ENCODE data around the gene OR10P1. TPM values are rescaled to one million over a fixed set of nuclear protein-coding genes. Genes with fewer than 3 reads are reported as not detected.

OR10P1 gene
- total RNA-seq, 1 experiment from 2014 or later = not detected

- no peak for DNase-seq
Observed at GRCh38 chr12:55659486-55660385, 23.0 kb downstream of the OR10P1 start.

GRCh38 chr12:55663391-55663790, 26.7 kb downstream of the OR10P1 start:
- no peak overlapping the region for H3K4me3 ChIP-seq (ENCODE audit: insufficient read depth, low read depth, low read length)
- no peaks in the 10 kb centered on the region for H3K27me3 ChIP-seq (ENCODE audit: control insufficient read depth, insufficient read depth, low read length)
- no peak for DNase-seq

More at GRCh38 chr12:55659486-55660385, 23.0 kb downstream of the OR10P1 start:
- no peaks in the 10 kb centered on the region for H3K36me3 ChIP-seq (replicated peaks; ENCODE audit: control insufficient read depth, insufficient read depth, low read length)
- H3K27me3 ChIP-seq (ENCODE audit: control insufficient read depth, insufficient read depth, low read length) = no peaks in the 10 kb centered on the region
- no peak overlapping the region for H3K4me3 ChIP-seq (ENCODE audit: insufficient read depth, low read depth, low read length)

GRCh38 chr12:55664826-55665225, 28.1 kb downstream of the OR10P1 start:
- Histone ChIP-seq H3K36me3 (replicated peaks; ENCODE audit: control insufficient read depth, insufficient read depth, low read length) (no peaks in the 10 kb centered on the region), H3K4me3 (ENCODE audit: insufficient read depth, low read depth, low read length) (no peak overlapping the region), H3K27me3 (ENCODE audit: control insufficient read depth, insufficient read depth, low read length) (no peaks in the 10 kb centered on the region)
- DNase-seq = no peak

More at GRCh38 chr12:55663391-55663790, 26.7 kb downstream of the OR10P1 start:
- no peaks in the 10 kb centered on the region for H3K36me3 ChIP-seq (replicated peaks; ENCODE audit: control insufficient read depth, insufficient read depth, low read length)

GRCh38 chr12:55666508-55666907, 29.8 kb downstream of the OR10P1 start:
- Histone ChIP-seq H3K4me3 (ENCODE audit: insufficient read depth, low read depth, low read length) (no peak overlapping the region), H3K36me3 (replicated peaks; ENCODE audit: control insufficient read depth, insufficient read depth, low read length) (no peaks in the 10 kb centered on the region), H3K27me3 (ENCODE audit: control insufficient read depth, insufficient read depth, low read length) (no peaks in the 10 kb centered on the region)
- no peak for DNase-seq

- no peaks in the 10 kb centered on the region for H3K36me3 ChIP-seq (replicated peaks; ENCODE audit: control insufficient read depth, insufficient read depth, low read length)
- H3K27me3 ChIP-seq (ENCODE audit: control insufficient read depth, insufficient read depth, low read length) = no peaks in the 10 kb centered on the region
- no peak for DNase-seq
- no peak overlapping the region for H3K4me3 ChIP-seq (ENCODE audit: insufficient read depth, low read depth, low read length)
Observed at GRCh38 chr12:55670276-55670675, 33.6 kb downstream of the OR10P1 start.

- no peak for DNase-seq
Observed at GRCh38 chr12:55671746-55672145, 35.1 kb downstream of the OR10P1 start.

GRCh38 chr12:55673638-55674037, 36.9 kb downstream of the OR10P1 start:
- H3K4me3 ChIP-seq (ENCODE audit: insufficient read depth, low read depth, low read length) = no peak overlapping the region
- H3K27me3 ChIP-seq (ENCODE audit: control insufficient read depth, insufficient read depth, low read length) = no peaks in the 10 kb centered on the region
- no peaks in the 10 kb centered on the region for H3K36me3 ChIP-seq (replicated peaks; ENCODE audit: control insufficient read depth, insufficient read depth, low read length)
- no peak for DNase-seq

More at GRCh38 chr12:55671746-55672145, 35.1 kb downstream of the OR10P1 start:
- no peak overlapping the region for H3K4me3 ChIP-seq (ENCODE audit: insufficient read depth, low read depth, low read length)
- no peaks in the 10 kb centered on the region for H3K36me3 ChIP-seq (replicated peaks; ENCODE audit: control insufficient read depth, insufficient read depth, low read length)
- H3K27me3 ChIP-seq (ENCODE audit: control insufficient read depth, insufficient read depth, low read length) = no peaks in the 10 kb centered on the region

- no peak for DNase-seq
- H3K27me3 ChIP-seq (ENCODE audit: control insufficient read depth, insufficient read depth, low read length) = no peaks in the 10 kb centered on the region
- H3K4me3 ChIP-seq (ENCODE audit: insufficient read depth, low read depth, low read length) = no peak overlapping the region
- no peaks in the 10 kb centered on the region for H3K36me3 ChIP-seq (replicated peaks; ENCODE audit: control insufficient read depth, insufficient read depth, low read length)
Observed at GRCh38 chr12:55675666-55676065, 39.0 kb downstream of the OR10P1 start.

- H3K36me3 ChIP-seq (replicated peaks; ENCODE audit: control insufficient read depth, insufficient read depth, low read length) = no peaks in the 10 kb centered on the region
- no peak overlapping the region for H3K4me3 ChIP-seq (ENCODE audit: insufficient read depth, low read depth, low read length)
- no peaks in the 10 kb centered on the region for H3K27me3 ChIP-seq (ENCODE audit: control insufficient read depth, insufficient read depth, low read length)
- no peak for DNase-seq
Observed at GRCh38 chr12:55676707-55677106, 40.0 kb downstream of the OR10P1 start.

- Histone ChIP-seq H3K27me3 (ENCODE audit: control insufficient read depth, insufficient read depth, low read length) (no peaks in the 10 kb centered on the region), H3K4me3 (ENCODE audit: insufficient read depth, low read depth, low read length) (no peak overlapping the region), H3K36me3 (replicated peaks; ENCODE audit: control insufficient read depth, insufficient read depth, low read length) (no peaks in the 10 kb centered on the region)
- no peak for DNase-seq
Observed at GRCh38 chr12:55679691-55680090, 43.0 kb downstream of the OR10P1 start.

GRCh38 chr12:55681142-55682077, 44.7 kb downstream of the OR10P1 start:
- H3K36me3 ChIP-seq (replicated peaks; ENCODE audit: control insufficient read depth, insufficient read depth, low read length) = peaks cover 1% of the 10 kb centered on the region
- H3K4me3 ChIP-seq (ENCODE audit: insufficient read depth, low read depth, low read length) = peak overlapping the region; percentile 24
- DNase-seq = peak; percentile 86
- no peaks in the 10 kb centered on the region for H3K27me3 ChIP-seq (ENCODE audit: control insufficient read depth, insufficient read depth, low read length)

GRCh38 chr12:55682087-55682796, 45.5 kb downstream of the OR10P1 start:
- H3K27me3 ChIP-seq (ENCODE audit: control insufficient read depth, insufficient read depth, low read length) = no peaks in the 10 kb centered on the region
- no peak for DNase-seq
- peak overlapping the region; percentile 24 for H3K4me3 ChIP-seq (ENCODE audit: insufficient read depth, low read depth, low read length)
- peaks cover 1% of the 10 kb centered on the region for H3K36me3 ChIP-seq (replicated peaks; ENCODE audit: control insufficient read depth, insufficient read depth, low read length)

- DNase-seq = no peak
- Histone ChIP-seq H3K4me3 (ENCODE audit: insufficient read depth, low read depth, low read length) (no peak overlapping the region), H3K36me3 (replicated peaks; ENCODE audit: control insufficient read depth, insufficient read depth, low read length) (peaks cover 7% of the 10 kb centered on the region), H3K27me3 (ENCODE audit: control insufficient read depth, insufficient read depth, low read length) (no peaks in the 10 kb centered on the region)
Observed at GRCh38 chr12:55683676-55684075, 47.0 kb downstream of the OR10P1 start.

GRCh38 chr12:55684761-55685370, 48.2 kb downstream of the OR10P1 start:
- Histone ChIP-seq H3K36me3 (replicated peaks; ENCODE audit: control insufficient read depth, insufficient read depth, low read length) (peaks cover 7% of the 10 kb centered on the region), H3K27me3 (ENCODE audit: control insufficient read depth, insufficient read depth, low read length) (no peaks in the 10 kb centered on the region), H3K4me3 (ENCODE audit: insufficient read depth, low read depth, low read length) (no peak overlapping the region)
- DNase-seq = no peak
